Glutamatergic neuron (in vitro differentiated cells): ENCODE data around the gene HOXB9. TPM values are rescaled to one million over a fixed set of nuclear protein-coding genes. Genes with fewer than 3 reads are reported as not detected.

Experiments
- DNase-seq: peaks from one replicate; pipeline ENCODE4 v3.0.0; 2022
- H3K27ac Mint-ChIP-seq: one replicate; pipeline ENCODE4 v1.8.0; 2020; ENCODE audit warnings: mild to moderate bottlenecking, mixed read lengths, inconsistent platforms; ENCODE audit not compliant: unreplicated experiment
- H3K27me3 Mint-ChIP-seq: one replicate; pipeline ENCODE4 v1.8.0; 2020; ENCODE audit warnings: mild to moderate bottlenecking, moderate library complexity, mixed read lengths, inconsistent platforms; ENCODE audit not compliant: unreplicated experiment
- H3K36me3 Mint-ChIP-seq: one replicate; pipeline ENCODE4 v1.8.0; 2020; ENCODE audit warnings: mild to moderate bottlenecking, mixed read lengths, inconsistent platforms; ENCODE audit not compliant: unreplicated experiment
- H3K4me1 Mint-ChIP-seq: one replicate; pipeline ENCODE4 v1.8.0; 2020; ENCODE audit warnings: mild to moderate bottlenecking, low read depth, mixed read lengths, inconsistent platforms; ENCODE audit not compliant: unreplicated experiment
- H3K4me3 Mint-ChIP-seq: one replicate; pipeline ENCODE4 v1.8.0; 2020; ENCODE audit warnings: mild to moderate bottlenecking, mixed read lengths, inconsistent platforms; ENCODE audit not compliant: unreplicated experiment
- H3K9me3 Mint-ChIP-seq: one replicate; pipeline ENCODE4 v1.8.0; 2020; ENCODE audit warnings: mild to moderate bottlenecking, moderate library complexity, mixed read lengths, inconsistent platforms; ENCODE audit not compliant: unreplicated experiment
- CTCF ChIP-seq: fragments of 200-600 bp; sonication (generic); IDR thresholded peaks from one replicate; pipeline ENCODE4 v1.5.0; 2021; ENCODE audit not compliant: partially characterized antibody, unreplicated experiment
- total RNA-seq: library from RNA; stranded (reverse); fragmentation: NEBNext Ultra II Directional; extraction: Animal tissue kit (Norgen Biotek cat#: 25700); gene quantifications from one replicate; pipeline ENCODE4 v1.2.1, GENCODE V29; 2021; ENCODE audit not compliant: unreplicated experiment

HOXB9 gene
- total RNA-seq, 1 donor from 2014 or later = not detected

GRCh38 chr17:48577946-48578615, 48.1 kb downstream of the HOXB9 start, which contains the start of gene HOXB4:
TSS of gene HOXB4 (minus strand) at chr17:48578350. CDS start at chr17:48578319, 31 bp downstream.
- DNase-seq = peak; percentile 54
- Mint-ChIP-seq H3K4me1 (no peaks in the 10 kb centered on the region), H3K27ac (no peak within 1 kb of the TSS), H3K27me3 (peaks cover 60% of the 10 kb centered on the region), H3K9me3 (peaks cover 21% of the 10 kb centered on the region), H3K4me3 (peak within 1 kb of the TSS; percentile 15), H3K36me3 (no peaks in the 10 kb centered on the region)
- no peak for TF ChIP-seq CTCF

GRCh38 chr17:48577330-48577945, 48.7 kb downstream of the HOXB9 start:
- no peak for DNase-seq
- no peak overlapping the region for H3K27ac Mint-ChIP-seq
- TF ChIP-seq CTCF = no peak
- H3K36me3 Mint-ChIP-seq = no peaks in the 10 kb centered on the region
- no peak overlapping the region for H3K4me3 Mint-ChIP-seq
- H3K27me3 Mint-ChIP-seq = peaks cover 54% of the 10 kb centered on the region
- peaks cover 19% of the 10 kb centered on the region for H3K9me3 Mint-ChIP-seq
- no peaks in the 10 kb centered on the region for H3K4me1 Mint-ChIP-seq

- H3K27ac Mint-ChIP-seq = no peak overlapping the region
- H3K4me1 Mint-ChIP-seq = no peaks in the 10 kb centered on the region
- peaks cover 17% of the 10 kb centered on the region for H3K9me3 Mint-ChIP-seq
- H3K36me3 Mint-ChIP-seq = no peaks in the 10 kb centered on the region
- TF ChIP-seq CTCF = no peak
- DNase-seq = no peak
- no peak overlapping the region for H3K4me3 Mint-ChIP-seq
- peaks cover 53% of the 10 kb centered on the region for H3K27me3 Mint-ChIP-seq
Measured at GRCh38 chr17:48576479-48577309, 49.5 kb downstream of the HOXB9 start.

- Mint-ChIP-seq H3K4me1 (no peaks in the 10 kb centered on the region), H3K36me3 (no peaks in the 10 kb centered on the region), H3K4me3 (no peak overlapping the region), H3K27me3 (peaks cover 54% of the 10 kb centered on the region), H3K27ac (no peak overlapping the region), H3K9me3 (peaks cover 17% of the 10 kb centered on the region)
- TF ChIP-seq CTCF = no peak
- DNase-seq = no peak
Measured at GRCh38 chr17:48575673-48576478, 50.3 kb downstream of the HOXB9 start.
